ENCODE measurements around the gene IL17D. TPM values are rescaled to one million over a fixed set of nuclear protein-coding genes. Genes with fewer than 3 reads are reported as not detected.

Gene IL17D
- total and polyA plus RNA-seq, 12 donors, result 0.47 to 3.8 (median 1.4) TPM

DNA sequence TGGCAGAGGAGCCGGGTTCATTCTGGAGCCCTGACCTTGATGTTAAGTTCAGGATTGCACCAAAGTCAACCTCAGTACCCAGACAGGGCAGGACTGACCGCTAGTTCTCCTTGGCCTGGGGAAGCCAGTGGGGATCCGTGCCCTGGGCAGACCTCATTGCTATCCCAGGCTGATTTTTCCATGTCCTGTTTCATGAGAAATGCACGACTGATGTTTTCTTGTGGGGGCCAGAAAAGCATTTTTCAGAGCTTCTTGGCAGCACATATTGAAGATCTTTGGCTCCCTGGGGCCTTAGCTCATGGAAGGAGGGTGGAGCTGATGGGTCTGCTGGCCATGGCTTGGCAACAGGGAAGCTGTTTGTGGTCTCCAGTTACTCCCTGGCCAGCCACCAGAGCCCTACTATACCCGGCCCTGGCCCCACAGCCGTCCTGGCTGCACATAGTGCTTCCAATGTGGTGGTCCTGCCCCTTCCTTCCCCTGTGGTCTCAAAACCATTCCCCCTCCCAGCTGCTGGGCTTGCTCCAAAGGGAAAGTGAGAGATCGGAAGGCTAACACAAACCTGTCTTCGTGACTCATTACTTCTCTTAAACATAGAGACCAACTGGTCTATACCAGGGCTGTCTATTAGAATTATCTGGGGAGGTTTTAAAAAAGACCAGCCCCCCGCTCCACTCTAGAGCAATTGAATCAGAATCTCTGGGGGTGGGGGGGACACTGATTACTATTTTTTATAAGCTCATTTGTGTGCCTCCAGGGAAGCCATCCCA, 11.2 kb downstream of the IL17D start:
- H3K4me3 ChIP-seq, result no peak overlapping the region

DNA sequence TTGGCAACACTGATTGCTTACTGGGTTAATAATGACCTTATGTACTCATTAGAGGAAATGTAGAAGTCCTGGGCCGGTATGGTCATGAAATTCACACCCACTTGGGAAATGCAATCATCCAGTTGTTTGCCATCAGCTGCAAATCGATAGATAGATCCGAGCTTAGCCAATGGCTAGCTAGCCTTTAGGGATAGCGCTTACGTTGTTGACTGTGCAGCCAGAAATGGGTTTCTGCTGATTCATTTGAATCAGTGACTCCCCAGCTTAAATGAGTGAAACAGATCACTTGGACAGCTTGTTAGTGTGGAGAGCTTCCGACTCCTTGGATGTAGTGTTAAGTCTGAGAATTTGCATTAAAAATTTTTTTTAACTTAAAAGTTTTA, 11.8 kb downstream of the IL17D start:
- Histone ChIP-seq H3K36me3 (replicated peaks in 1 of 2) (no peaks in the 10 kb centered on the region), H3K4me3 (no peak overlapping the region), H3K4me1 (replicated peaks in 1 of 2) (peaks cover 5 to 24% of the 10 kb centered on the region in 2 donors), H3K27me3 (no peaks in the 10 kb centered on the region), H3K9me3 (replicated peaks in 1 of 3) (no peaks in the 10 kb centered on the region), H3K27ac (no peak overlapping the region)
- TF ChIP-seq, protein P1, sequence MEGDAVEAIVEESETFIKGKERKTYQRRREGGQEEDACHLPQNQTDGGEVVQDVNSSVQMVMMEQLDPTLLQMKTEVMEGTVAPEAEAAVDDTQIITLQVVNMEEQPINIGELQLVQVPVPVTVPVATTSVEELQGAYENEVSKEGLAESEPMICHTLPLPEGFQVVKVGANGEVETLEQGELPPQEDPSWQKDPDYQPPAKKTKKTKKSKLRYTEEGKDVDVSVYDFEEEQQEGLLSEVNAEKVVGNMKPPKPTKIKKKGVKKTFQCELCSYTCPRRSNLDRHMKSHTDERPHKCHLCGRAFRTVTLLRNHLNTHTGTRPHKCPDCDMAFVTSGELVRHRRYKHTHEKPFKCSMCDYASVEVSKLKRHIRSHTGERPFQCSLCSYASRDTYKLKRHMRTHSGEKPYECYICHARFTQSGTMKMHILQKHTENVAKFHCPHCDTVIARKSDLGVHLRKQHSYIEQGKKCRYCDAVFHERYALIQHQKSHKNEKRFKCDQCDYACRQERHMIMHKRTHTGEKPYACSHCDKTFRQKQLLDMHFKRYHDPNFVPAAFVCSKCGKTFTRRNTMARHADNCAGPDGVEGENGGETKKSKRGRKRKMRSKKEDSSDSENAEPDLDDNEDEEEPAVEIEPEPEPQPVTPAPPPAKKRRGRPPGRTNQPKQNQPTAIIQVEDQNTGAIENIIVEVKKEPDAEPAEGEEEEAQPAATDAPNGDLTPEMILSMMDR (IDR thresholded peaks at IDR 0.05), result no peak
- TF ChIP-seq POLR2A (IDR thresholded peaks at IDR 0.05), result no peak
- intact Hi-C loops (cut with DNase I), result loop anchor here in 1 of 2 donors (5.0 to 10.0 kb wide), 2 partner anchors 112 to 221 kb away; no protein-coding TSS in a partner anchor
- WGBS, 4 donors, result 84 to 93% (median 88%) methylated on average over 6 of the region's 6 CpGs
- no peak for DNase-seq

More for the DNA sequence above, 11.2 kb downstream of the IL17D start:
- H3K4me1 ChIP-seq (replicated peaks in 1 of 2), result peaks cover 5 to 24% of the 10 kb centered on the region in 2 donors
- WGBS, 4 donors, result 51 to 66% (median 57%) methylated on average over 6 to 9 of the region's 9 CpGs
- DNase-seq, result peak in 3 of 7 donors; percentile 30 to 44 (median 42)
- H3K9me3 ChIP-seq (replicated peaks in 1 of 3), result no peaks in the 10 kb centered on the region
- H3K27ac ChIP-seq, result peak overlapping the region in 2 of 5 donors; percentile 50 to 53
- no peaks in the 10 kb centered on the region for H3K27me3 ChIP-seq
- TF ChIP-seq, protein P1 (IDR thresholded peaks at IDR 0.05), result no peak
- TF ChIP-seq POLR2A (IDR thresholded peaks at IDR 0.05), result no peak
- intact Hi-C loops (cut with DNase I), result loop anchor here (5.0 to 10.0 kb wide), 4 partner anchors 108 to 220 kb away; no protein-coding TSS in a partner anchor
- no peaks in the 10 kb centered on the region for H3K36me3 ChIP-seq (replicated peaks in 1 of 2)

DNA sequence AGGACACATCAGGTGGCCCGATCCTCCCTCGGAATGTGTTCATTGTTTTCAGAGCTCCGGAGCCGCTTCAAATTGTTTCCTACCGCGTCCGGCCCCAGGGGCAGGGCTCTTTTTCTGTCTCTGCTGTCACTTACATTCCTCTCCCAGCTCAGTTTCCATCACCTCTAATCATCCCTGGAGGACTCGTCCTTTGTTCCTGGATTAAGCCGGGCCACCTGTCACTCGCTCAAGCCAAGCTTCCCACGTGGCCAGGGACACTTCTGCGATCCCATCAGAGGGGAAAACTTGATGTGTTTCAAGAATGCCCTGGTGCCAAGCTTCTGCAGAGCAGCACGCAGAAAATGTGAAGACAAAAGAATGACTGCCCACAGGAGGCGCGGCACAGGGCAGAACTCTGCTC, 13.5 kb downstream of the IL17D start:
- WGBS, 4 donors, result 82 to 91% (median 88%) methylated on average over 12 to 15 of the region's 15 CpGs
- intact Hi-C loops (cut with DNase I), result loop anchor here in 1 of 2 donors (5.0 to 10.0 kb wide), 2 partner anchors 110 to 222 kb away; no protein-coding TSS in a partner anchor

More for the DNA sequence above, 13.5 kb downstream of the IL17D start:
- H3K9me3 ChIP-seq (replicated peaks in 1 of 3), result no peaks in the 10 kb centered on the region
- H3K27ac ChIP-seq, result no peak overlapping the region
- H3K4me1 ChIP-seq (replicated peaks in 1 of 2), result peaks cover 10 to 30% of the 10 kb centered on the region in 2 donors
- no peak overlapping the region for H3K4me3 ChIP-seq
- DNase-seq, result no peak
- no peaks in the 10 kb centered on the region for H3K36me3 ChIP-seq (replicated peaks in 1 of 2)
- H3K27me3 ChIP-seq, result no peaks in the 10 kb centered on the region
- TF ChIP-seq POLR2A (IDR thresholded peaks at IDR 0.05), result no peak
- TF ChIP-seq, protein P1 (IDR thresholded peaks at IDR 0.05), result no peak

Measured in adrenal gland (tissue), 12 donors.